K562 treated with DMSO at 1 percent for 48 hours (cell line): ENCODE data around the gene NINL. TPM values are rescaled to one million over a fixed set of nuclear protein-coding genes. Genes with fewer than 3 reads are reported as not detected.

Source experiments
- total RNA-seq: library from RNA; unstranded; fragments of 300-600 nt; gene quantifications from 2 replicates; pipeline ENCODE4 v1.2.3, GENCODE V29; 2022; ENCODE audit warnings: low replicate concordance; ENCODE audit errors: extremely low read depth

NINL gene
- not detected in 2 replicates for total RNA-seq

GRCh38 chr20:25584905-25585704, at the start of gene NINL:
NINL (minus strand) TSS chr20:25585531; CDS start chr20:25526587, 58,944 bp downstream.

GRCh38 chr20:25623736-25624499, 38.6 kb upstream of the NINL start, which contains the start of gene NANP:
NANP (minus strand) TSS chr20:25624014; CDS start chr20:25623948, 66 bp downstream.

GRCh38 chr20:25407311-25408169, 177.8 kb downstream of the NINL start, which contains the start of gene GINS1:
GINS1 (plus strand) TSS chr20:25407673; CDS start chr20:25407821, 148 bp downstream.

Other genes starting within 250 kb of the NINL start
- not detected in 2 replicates for gene ABHD12, start 194.7 kb downstream of the NINL start, total RNA-seq
- gene GINS1, start 177.9 kb downstream of the NINL start, total RNA-seq, result not detected in 2 replicates
- not detected in 2 replicates for gene NANP, start 38.5 kb upstream of the NINL start, total RNA-seq
- gene ZNF337, start 111.3 kb upstream of the NINL start, total RNA-seq, result not detected in 2 replicates